ENCODE results near the gene BDH2. TPM values are rescaled to one million over a fixed set of nuclear protein-coding genes. Genes with fewer than 3 reads are reported as not detected.

Gene BDH2
- total RNA-seq, 1 experiment from 2014 or later, result 4.6 TPM

DNA sequence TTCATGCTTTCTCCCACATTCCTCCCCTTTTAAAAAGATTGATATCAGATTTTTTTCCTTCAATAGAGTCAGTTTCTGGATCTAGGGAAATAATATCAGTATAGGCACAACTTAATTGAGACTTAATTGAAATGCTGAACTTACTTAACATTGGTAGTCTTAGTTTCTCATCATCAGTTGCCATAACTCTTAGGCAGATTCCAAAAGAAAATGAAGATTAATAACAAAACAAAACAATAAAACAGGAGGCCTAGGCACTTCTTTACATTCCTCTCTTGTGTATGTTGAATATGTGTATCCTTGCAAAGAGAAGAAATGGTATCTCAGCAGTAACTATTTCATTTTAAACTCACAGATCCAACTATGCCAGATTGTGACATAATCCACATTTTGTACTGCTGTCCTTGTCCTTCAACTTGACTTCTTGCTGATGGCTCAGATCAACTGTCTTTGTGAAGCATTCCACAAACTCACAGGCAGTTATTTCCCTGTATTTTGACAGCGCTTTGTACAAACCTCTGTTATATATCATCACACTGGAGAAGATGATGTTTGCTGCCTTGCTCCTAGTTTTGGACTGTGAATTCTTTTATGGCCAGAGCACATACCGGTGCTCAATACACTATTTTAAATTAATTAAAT lies 14.0 kb downstream of the BDH2 start:
- no peak for DNase-seq (ENCODE audit: low read depth)

DNA sequence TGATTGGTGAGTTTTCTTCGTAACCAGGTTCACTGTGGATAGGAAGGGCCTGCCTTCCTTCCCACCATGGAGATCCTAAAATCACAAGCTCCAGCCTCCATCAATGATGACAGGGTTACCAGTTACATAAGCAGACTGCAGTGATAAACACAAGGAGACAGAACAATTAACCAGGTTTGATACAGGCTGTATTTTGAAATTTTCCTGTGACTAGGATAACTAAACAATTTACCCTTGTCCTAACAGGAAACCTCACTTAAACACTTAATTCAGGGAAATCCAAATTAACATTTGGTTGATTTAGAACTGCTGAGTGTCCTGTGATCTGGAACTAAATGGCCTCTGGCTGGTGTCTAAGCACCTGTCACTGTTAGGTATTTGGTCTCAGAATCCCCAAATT lies 20.0 kb downstream of the BDH2 start:
- DNase-seq (ENCODE audit: low read depth), result no peak

- no peak for DNase-seq (ENCODE audit: low read depth)
These were observed 22.8 kb downstream of the BDH2 start, which contains the start of gene SLC9B2 for GRCh38 chr4:103076747-103077347. Gene SLC9B2 (minus strand): TSS chr4:103076761. CDS start chr4:103067550, 9,211 bp downstream.

DNA sequence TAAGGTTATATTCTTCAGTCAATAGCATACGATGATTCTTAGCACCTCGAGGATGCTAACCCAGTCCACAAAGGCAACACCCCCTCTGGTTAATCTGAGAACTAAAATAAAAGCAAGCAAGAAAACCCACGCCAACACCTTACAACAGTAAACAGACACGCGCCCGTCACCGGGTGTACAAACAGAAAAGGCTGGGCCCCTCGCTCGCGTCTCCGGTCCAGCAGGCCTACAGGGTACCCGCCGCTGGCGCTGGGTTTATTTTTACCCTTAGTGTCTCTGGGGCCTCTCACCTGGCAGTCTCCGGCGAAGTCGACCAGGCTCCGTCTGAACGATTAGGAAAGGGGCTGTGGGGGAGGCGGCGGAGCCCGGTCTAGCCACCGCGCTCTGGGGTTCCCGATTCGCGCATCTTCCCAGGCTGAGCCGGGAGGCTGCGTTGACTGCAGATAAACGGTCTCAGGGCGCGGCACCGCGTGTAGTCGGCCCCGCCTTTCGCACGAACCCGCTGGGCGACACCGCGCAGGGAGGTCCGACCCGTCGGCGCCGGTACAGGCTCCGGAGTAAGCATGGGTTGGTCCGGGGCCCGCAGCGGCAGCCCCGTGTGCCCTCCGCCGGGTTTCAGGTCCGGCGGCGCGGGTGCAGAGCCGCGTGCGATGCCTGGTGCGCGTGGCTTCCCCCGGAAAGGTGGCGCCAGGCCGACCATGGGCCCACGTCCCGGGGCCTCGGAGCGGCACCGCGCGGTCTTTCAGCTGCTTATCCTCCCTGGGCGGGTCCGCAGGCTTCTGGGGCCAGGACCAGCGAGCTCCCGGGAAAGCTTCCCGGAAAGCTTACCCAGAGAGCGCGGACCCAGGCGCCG lies 23.5 kb downstream of the BDH2 start:
- peak; percentile 38 for DNase-seq (ENCODE audit: low read depth)

GRCh38 chr4:103075435-103075893 lies 24.2 kb downstream of the BDH2 start:
- peak; percentile 0 for DNase-seq (ENCODE audit: low read depth)

DNA sequence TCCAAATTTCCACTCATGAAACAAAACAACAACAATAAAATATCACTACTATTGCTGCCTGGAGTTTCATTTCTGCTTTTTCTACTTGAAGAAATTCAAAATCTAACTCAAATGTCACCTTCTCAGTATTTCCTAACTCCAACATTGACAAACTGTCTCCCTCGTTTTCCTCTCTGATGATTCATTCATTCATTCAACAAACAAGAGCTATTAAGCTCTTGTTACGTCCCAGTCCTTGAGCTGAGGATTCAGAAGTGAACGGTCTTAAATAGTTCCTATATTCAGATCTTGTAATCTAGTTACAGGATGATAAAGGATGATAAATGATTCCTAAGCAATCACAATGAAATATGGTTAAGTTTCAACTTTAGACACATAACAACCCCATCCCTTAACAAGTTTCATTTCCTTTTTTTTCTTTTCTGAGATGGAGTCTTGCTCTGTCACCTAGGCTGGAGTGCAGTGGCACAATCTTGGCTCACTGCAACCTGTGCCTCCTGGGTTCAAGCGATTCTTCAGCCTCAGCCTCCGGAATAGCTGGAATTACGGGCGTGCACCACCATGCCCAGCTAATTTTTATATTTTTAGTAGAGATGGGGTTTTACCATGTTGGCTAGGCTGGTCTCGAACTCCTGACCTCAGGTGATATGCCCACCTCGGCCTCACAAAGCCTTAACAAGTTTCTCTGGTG lies 24.7 kb downstream of the BDH2 start:
- DNase-seq (ENCODE audit: low read depth), result no peak

DNA sequence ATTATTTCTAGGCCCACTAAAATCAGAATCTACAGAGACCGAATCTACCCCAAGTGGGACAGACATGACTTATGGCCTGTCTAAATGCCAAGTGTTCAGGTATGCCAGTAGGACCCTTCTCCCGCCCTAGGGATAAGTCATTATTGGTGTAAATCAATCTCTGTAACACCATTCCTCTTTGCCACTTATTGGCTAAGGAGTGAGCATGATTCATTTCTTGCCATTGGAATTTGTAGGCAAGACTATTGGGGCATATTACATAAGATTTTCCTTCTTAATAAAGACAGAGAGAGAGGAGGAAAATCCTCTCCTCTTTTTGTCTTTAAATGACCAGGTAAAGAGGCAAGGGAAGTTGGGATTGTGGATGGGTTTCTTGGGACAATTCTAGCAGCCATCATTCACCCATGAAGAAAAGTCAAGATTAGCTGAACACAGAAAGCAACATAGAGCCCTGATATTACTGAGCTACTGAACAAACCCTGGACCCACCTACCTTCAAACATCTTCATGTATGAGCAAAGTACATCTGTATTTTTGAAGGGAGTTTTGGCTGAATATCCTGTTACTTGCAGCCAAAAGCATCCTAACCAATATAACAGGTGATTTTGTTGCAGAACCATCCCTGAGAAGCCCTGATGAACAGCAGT lies 25.7 kb downstream of the BDH2 start:
- no peak for DNase-seq (ENCODE audit: low read depth)

DNA sequence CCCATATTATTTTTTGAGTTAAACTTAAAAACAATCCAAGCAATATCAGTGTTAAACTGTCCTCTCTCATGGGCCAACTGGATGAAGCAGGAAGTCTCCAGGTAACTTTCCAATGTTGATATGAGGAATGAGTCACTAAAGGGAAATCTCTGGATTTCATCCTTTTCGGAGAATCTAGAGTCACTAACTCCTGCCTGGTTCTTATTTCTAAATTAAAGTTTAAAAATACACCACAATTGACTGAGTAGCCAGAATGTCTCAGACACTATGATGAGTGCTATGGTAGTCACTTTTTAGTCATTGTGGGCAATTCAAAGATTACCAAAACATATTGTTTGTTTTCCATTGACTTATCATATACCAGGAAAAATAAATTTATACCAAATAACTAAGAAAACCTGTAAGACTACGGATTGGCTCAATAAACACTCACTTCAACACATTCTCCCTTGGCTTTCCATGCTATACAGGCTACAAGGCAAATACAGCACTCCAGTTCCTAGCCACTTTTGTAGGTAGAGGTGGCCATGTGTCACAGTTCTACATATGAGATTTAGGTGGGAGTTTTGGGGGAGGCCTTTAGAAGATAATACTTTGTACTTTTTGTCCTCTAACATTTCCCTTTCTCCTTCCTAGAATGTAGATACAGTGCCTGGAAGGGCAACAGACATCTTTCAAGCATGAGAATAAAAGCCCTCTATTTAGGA lies 31.6 kb downstream of the BDH2 start:
- no peak for DNase-seq (ENCODE audit: low read depth)

GRCh38 chr4:103060453-103061148 lies 39.0 kb downstream of the BDH2 start:
- no peak for DNase-seq (ENCODE audit: low read depth)

- no peak for DNase-seq (ENCODE audit: low read depth)
These were observed 45.6 kb downstream of the BDH2 start for GRCh38 chr4:103054030-103054429.

DNA sequence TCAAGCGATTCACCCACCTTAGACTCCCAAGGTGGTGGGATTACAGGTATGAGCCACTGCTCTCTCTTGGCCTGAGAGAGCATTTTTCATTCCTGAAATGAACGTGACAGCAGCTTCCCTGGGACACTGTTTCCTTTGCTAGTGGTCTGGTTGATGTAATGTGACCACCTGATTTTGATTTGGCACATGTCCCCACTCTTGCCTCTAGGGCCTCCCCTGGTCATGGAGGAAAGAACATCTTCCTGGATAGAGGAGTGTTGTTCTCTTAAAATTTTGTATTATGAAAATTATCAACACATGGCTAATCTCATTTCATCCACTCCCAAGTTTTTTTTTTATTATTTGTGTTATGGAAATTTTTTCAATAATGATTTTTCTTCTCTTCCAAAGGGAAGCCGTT lies 46.9 kb downstream of the BDH2 start:
- no peak for DNase-seq (ENCODE audit: low read depth)

DNA sequence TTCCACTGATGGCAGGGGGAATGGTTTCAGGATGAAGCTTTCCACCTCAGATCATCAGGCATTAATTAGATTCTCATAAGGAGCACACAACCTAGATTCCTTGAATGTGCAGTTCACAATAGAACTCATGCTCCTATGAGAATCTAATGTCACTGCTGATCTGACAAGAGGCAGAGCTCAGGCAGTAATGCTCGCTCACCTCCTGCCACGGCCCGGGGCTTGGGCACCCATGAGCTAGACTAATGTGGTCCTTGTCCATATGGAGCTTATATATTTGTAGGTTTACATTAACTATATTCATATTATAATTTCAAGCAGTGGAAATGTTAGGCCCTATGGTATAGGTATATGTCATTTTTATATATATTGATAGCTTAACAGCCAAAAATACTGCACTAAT lies 47.5 kb downstream of the BDH2 start:
- no peak for DNase-seq (ENCODE audit: low read depth)

GRCh38 chr4:103050736-103051436 lies 48.7 kb downstream of the BDH2 start:
- DNase-seq (ENCODE audit: low read depth), result no peak

DNA sequence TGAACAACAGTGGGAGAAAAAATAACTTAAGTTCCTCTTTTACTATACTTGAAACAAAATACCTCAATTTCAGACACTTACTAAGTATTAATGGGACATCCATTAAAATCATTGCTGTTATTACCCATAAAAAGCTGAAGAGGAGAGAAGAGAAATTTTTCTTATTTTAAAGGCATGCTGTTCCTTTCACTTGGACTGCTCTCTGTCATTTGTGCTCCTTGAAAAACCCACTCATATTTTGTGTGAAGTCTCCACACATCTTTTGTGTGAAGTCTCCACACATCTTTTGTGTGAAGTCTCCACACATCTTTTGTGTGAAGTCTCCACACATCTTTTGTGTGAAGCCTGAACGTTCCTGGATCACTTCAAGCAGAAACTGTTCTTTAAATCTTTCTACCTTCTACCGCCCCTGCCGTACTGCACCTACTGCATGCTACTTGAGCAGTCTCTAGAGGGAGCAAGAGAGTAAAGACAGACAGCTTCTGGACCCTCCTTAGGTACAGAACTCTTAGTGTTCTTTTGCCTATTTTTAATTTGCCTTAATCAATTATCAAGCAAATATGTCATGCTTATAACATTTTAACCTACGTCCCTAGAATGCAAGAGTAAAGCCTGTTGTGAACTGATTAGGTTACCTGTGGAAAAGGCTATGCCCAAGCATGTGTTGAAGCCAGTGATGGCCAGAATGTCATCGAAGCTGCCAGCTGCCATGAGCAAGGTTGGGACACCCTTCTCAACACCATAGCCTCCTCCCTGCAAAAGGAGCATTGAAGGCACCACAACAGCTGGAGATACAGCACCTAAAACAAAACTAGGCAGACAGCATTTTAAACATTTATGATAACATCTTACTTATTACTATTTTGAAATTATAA lies 53.0 kb downstream of the BDH2 start:
- DNase-seq (ENCODE audit: low read depth), result peak; percentile 9

DNA sequence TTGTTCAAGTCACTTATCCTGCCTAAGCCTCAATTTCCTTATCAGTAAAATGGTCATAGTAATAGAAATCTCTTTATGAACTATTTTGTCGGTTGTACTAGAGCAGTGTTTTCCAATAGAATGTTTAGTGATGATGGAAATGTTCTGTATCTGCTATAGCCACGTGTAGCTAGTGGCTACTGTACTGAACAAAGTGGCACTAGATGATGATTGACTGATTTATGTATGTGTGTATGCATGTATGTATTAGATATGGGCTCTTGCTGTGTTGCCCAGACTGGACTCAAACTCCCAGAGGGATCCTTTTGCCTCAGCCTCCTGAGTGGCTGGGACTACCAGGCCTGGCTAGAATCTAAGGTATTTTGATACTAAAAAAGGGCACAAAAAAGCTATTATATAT lies 55.5 kb downstream of the BDH2 start:
- DNase-seq (ENCODE audit: low read depth), result no peak

- no peak for DNase-seq (ENCODE audit: low read depth)
These were observed 63.5 kb downstream of the BDH2 start for GRCh38 chr4:103036169-103036568.

GRCh38 chr4:103032574-103032973 lies 67.1 kb downstream of the BDH2 start:
- DNase-seq (ENCODE audit: low read depth), result peak; percentile 15

DNA sequence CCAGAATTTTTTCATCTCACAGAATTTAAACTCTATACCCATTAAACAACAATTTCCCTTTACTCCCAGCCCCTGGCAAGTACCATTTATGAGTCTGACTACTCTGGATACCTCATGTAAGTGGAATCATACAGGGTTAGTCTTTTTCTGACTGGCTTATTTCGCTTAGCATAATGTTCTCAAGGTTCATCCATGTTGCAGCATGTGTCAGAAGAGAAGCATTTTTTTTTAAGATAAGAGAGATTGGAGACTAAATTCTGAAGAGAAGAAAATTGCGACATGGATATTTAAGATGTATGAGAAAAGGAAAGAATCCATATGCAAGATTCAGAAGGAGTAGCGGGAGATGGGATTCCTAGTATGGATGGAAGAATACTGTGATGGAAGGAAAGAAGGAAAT lies 68.8 kb downstream of the BDH2 start:
- no peak for DNase-seq (ENCODE audit: low read depth)

- DNase-seq (ENCODE audit: low read depth), result no peak
These were observed 70.3 kb downstream of the BDH2 start for GRCh38 chr4:103029300-103029699.

Measured in Daoy (cell line).